GM21515 (cell line): Measurements from ENCODE around the gene PCSK9.

ENCODE experiments used
- ATAC-seq: cut with Tn5 transposase; IDR thresholded peaks from one replicate; pipeline ENCODE4 v1.9.1; 2021; ENCODE audit not compliant: unreplicated experiment

PCSK9 gene

GRCh38 chr1:55057956-55058298, 18.6 kb downstream of the PCSK9 start:
- ATAC-seq: no peak

DNA sequence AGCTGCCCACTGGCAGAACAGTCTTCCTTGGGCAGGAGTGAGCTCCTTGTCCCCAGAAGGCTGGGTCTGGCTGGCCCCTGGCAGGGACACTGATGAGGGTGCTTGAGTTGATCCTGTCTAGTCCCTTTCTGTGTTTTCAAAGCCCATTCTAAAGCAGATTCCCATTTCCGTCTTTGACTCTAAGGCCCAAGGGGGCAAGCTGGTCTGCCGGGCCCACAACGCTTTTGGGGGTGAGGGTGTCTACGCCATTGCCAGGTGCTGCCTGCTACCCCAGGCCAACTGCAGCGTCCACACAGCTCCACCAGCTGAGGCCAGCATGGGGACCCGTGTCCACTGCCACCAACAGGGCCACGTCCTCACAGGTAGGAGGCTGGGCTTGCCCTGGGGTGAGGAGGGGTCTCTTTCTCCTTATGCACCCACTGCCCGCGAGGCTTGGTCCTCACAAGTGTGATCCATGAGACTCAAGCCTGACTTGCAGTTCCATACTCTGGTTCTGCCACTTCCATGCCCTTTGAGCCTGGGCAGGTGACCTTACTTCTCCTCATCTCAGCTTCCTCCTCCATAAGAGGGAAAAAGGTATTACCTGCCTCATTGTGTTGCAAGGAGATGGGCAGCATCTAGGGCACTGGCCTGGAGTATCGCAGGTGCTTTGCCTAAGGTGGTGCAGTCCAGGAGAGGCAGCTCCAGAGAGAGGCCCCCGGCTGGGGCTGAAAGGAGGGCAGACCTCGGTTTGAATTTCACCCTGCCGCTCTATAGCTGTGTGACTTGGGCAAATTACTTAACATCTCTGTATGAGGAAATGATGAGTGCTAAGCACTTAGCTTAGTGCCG, 20.2 kb downstream of the PCSK9 start:
- ATAC-seq: no peak

DNA sequence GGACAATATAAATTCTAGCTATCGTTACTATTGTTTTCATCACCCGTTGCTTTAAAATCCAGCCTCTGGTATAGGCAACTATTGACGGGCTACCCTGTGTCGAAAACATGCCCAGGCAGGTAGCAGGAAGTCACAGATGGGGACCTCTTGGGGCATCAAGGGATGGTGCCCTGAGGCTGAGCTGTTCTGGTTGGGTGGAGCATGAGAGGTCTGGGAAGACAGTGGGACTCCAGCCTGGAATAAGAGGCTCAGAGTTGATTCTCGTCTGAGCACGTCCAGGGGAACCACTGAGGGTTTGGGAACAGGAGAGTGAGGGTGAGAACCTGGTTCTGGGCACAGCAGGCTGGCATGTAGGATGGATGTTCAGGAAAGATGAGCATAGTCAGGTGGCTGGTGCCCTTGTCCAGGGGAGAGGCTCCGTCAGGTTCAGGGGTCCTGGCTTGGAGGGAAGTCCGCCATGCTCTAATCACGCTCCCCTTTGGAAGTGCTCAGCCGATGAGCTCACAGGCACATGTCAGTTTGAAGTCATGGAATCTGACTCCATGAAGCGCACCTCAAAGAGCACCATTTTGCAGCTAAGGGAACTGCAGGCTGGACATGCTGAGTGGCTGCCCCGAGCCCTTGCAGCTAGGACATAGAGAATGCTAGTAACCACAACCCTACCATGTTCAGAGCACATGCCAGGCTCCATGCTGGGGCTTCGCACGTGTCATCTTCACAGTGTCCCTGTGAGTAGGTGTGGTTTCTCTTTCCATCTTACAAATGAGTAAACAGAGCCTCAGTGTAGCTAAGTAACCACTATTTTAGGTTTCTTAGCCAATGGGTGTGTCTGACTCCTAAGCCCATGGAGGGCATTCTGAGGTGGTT, 21.0 kb downstream of the PCSK9 start:
- ATAC-seq: no peak

DNA sequence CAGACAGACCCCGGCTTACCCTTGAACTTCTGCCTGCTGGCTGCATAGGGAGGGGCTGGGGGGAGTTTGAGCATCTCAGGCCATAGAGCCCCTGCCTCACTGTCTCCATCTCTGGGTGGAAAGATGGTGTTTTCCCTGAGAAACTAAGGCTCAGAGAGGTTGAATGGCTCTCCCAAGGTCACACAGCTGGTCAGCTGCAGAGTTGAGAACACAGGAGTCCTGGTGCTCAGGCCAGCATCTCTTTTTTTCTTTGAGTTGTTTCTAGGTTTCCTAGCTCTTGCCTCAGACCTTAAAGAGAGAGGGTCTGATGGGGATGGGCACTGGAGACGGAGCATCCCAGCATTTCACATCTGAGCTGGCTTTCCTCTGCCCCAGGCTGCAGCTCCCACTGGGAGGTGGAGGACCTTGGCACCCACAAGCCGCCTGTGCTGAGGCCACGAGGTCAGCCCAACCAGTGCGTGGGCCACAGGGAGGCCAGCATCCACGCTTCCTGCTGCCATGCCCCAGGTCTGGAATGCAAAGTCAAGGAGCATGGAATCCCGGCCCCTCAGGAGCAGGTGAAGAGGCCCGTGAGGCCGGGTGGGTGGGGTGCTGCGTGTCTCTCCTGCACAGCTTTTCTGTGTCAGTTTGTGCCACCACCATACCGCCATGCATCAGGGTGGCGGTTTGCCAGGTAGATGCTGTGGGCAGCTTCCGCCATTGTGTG, 21.8 kb downstream of the PCSK9 start:
- no peak for ATAC-seq

GRCh38 chr1:55061706-55062321, 22.5 kb downstream of the PCSK9 start:
- ATAC-seq: no peak

DNA sequence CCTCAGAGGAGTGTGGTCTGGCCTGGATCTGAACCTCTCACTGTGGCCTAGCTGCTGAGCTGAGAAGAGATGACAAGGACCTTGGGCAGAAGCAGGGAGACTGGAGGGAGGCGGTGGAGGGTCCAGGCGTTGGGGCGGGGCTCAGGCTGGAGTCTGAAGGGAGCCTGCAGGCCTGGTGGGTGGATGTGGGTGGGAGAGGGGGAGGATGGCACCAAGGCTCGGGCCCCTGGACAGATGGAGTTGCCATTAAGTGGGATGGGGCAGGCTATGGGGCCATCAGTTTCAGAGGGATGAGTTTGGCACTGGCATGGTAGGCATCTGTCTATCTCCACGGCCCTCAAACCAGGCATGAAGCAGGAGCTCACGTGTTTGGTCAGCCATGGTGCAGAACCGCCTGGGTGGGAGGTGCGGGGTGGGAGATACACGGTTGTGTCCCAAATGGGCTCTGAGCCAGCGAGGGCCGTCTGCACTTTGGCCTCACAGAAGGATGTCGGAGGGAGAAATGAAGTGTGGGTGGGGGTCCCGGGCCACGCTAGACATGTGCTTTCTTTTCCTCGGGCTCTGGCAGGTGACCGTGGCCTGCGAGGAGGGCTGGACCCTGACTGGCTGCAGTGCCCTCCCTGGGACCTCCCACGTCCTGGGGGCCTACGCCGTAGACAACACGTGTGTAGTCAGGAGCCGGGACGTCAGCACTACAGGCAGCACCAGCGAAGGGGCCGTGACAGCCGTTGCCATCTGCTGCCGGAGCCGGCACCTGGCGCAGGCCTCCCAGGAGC, 23.6 kb downstream of the PCSK9 start:
- ATAC-seq: no peak

DNA sequence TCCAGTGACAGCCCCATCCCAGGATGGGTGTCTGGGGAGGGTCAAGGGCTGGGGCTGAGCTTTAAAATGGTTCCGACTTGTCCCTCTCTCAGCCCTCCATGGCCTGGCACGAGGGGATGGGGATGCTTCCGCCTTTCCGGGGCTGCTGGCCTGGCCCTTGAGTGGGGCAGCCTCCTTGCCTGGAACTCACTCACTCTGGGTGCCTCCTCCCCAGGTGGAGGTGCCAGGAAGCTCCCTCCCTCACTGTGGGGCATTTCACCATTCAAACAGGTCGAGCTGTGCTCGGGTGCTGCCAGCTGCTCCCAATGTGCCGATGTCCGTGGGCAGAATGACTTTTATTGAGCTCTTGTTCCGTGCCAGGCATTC, 24.2 kb downstream of the PCSK9 start:
- no peak for ATAC-seq

- no peak for ATAC-seq
Measured at GRCh38 chr1:55064071-55064581, 24.8 kb downstream of the PCSK9 start.

DNA sequence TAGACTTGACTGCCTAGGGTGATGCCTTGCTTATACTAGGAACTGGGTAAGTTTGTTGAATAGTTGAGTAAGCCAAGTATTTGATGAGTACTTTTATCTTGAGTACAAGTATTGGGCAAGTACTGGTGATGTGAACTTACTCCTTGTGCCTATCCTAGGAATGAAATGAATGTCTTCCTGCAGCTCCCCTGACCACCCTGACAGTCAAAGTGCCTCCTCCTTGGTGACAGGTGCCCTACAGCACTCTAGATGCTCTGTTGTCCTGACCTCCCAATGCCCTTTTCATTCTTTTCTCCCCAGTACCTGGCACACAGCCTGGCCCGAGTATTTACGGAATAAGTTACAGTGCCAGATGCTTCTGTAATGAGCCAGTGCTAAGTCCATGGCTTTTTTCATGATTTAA, 25.5 kb downstream of the PCSK9 start:
- no peak for ATAC-seq

GRCh38 chr1:55065648-55066047, 26.3 kb downstream of the PCSK9 start:
- ATAC-seq: no peak

DNA sequence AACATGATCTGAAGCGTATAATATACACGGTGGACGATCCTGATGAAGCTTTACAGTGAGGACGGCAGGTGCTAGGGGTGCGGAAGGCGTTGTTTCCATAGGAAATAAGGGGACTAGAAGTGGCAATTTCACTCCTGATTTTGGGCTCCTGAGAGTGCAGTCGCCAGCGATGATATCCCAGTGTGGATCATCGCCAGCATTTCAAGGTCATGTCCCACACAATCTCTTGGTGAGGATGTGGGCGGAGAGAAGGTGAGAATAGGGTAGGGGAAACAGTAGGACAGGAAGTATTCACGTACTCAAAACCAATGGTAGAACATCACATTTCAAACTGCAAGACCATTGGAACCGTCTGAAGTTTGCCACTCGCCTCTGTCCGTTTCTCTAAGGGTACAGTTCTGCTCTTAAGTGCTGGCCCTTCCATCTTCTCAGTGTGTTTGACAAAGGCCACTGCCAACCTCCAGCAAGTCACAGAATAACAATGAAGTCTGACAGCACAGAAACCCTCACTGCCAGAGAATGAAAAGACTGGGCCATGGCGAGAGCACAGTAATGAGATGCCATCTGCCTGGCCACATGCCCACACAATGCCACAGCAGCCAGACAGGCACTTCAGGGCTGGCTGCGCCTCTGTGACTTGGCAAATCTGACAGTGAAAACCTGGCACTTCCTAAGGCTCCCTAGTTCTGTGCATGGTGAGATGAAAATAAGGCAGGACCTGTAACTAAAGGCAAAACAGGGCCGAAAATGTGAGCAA, 27.9 kb downstream of the PCSK9 start:
- ATAC-seq: no peak

GRCh38 chr1:55067914-55068313, 28.6 kb downstream of the PCSK9 start:
- ATAC-seq: no peak

- ATAC-seq: no peak
Measured at GRCh38 chr1:55068638-55069037, 29.3 kb downstream of the PCSK9 start.

DNA sequence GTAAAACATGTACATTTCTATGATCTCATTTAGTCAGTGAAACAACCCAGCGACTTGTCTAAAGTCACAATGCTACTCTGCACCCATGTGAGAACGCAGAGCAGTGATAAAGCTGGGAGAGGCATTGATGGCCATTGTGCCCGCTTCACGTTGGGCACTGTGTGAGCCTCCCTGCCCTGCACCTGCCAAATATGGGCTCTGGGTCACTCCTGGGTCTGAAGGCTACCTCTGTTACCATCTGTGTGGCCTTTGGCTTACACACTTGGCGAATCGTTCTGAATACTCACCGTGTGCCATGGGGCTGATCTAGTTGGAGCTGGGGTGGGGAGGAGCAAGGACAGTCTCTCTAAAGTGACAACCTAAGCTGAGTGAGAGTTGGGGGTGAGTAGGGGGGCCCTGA, 29.9 kb downstream of the PCSK9 start:
- ATAC-seq: no peak

GRCh38 chr1:55070293-55071164, 31.2 kb downstream of the PCSK9 start:
- ATAC-seq: no peak

- ATAC-seq: no peak
Measured at GRCh38 chr1:55071477-55071876, 32.1 kb downstream of the PCSK9 start.

- ATAC-seq: no peak
Measured at GRCh38 chr1:55073187-55073916, 34.0 kb downstream of the PCSK9 start.

- ATAC-seq: no peak
Measured at GRCh38 chr1:55074455-55074854, 35.1 kb downstream of the PCSK9 start.
